IMR-90 (cell line): Measurements from ENCODE around the gene GINS3. TPM values are rescaled to one million over a fixed set of nuclear protein-coding genes. Genes with fewer than 3 reads are reported as not detected.

Experiments used
- ATAC-seq: fragments of 200-7000 bp; cut with Tn5 transposase; 2 replicates; pipeline ENCODE4 v1.9.1; 2020; ENCODE audit warnings: low read depth, mild to moderate bottlenecking, moderate library complexity
- BruUV-seq: library from RNA; stranded (reverse); fragments of 400-500 nt; replicated peaks from 2 replicates; lab custom pipeline; 2021; lab: Mats Ljungman, UMichigan
- CTCF ChIA-PET: fragments of 300-600 bp; formaldehyde crosslinking; extraction: SDS; loops from one replicate; lab custom pipeline; 2021; ENCODE audit warnings: antibody characterized with exemption; lab: Yijun Ruan, JAX
- POLR2A ChIA-PET: fragments of 300-600 bp; sonication (Branson Sonifier 250); formaldehyde crosslinking; loops from one replicate; lab custom pipeline; 2022; ENCODE audit warnings: antibody characterized with exemption; ENCODE audit not compliant: unreplicated experiment; lab: Charles Lee
- DNase-seq: peaks from one replicate; pipeline ENCODE4 v3.0.0; 2013
- H2AFZ ChIP-seq: replicated peaks from 2 replicates; pipeline ENCODE3; 2013; ENCODE audit warnings: low read length, mild to moderate bottlenecking; ENCODE audit not compliant: poor library complexity
- H2AK5ac ChIP-seq: 2 replicates; pipeline ENCODE4 v1.6.1; 2013; ENCODE audit warnings: low read depth, low read length, inconsistent platforms
- H2AK9ac ChIP-seq: replicated peaks from 2 replicates; pipeline ENCODE3; 2013; ENCODE audit warnings: mild to moderate bottlenecking, low read depth, low read length, moderate library complexity; ENCODE audit not compliant: poor library complexity
- H2BK120ac ChIP-seq: 2 replicates; pipeline ENCODE4 v1.6.1; 2013; ENCODE audit warnings: low read depth, low read length, inconsistent platforms
- H2BK15ac ChIP-seq: 3 replicates; pipeline ENCODE4 v1.6.1; 2013; ENCODE audit warnings: low read depth, low read length, inconsistent platforms
- H2BK20ac ChIP-seq: 2 replicates; pipeline ENCODE4 v1.6.1; 2013; ENCODE audit warnings: low read depth, mild to moderate bottlenecking, inconsistent platforms, low read length, moderate library complexity
- H2BK5ac ChIP-seq: 2 replicates; pipeline ENCODE4 v1.6.1; 2013; ENCODE audit warnings: mild to moderate bottlenecking, low read depth, low read length, inconsistent platforms; ENCODE audit not compliant: poor library complexity, severe bottlenecking
- H3K14ac ChIP-seq: replicated peaks from 2 replicates; pipeline ENCODE4 v1.6.1; 2013; ENCODE audit warnings: low read depth, low read length, inconsistent platforms
- H3K18ac ChIP-seq: 2 replicates; pipeline ENCODE4 v1.6.1; 2013; ENCODE audit warnings: low read depth, low read length, control low read depth
- H3K23ac ChIP-seq: 2 replicates; pipeline ENCODE4 v1.6.1; 2013; ENCODE audit warnings: low read depth, low read length, inconsistent platforms
- H3K27ac ChIP-seq: 2 replicates; pipeline ENCODE4 v1.5.1; 2013; ENCODE audit warnings: mild to moderate bottlenecking, control low read depth, low read length; ENCODE audit not compliant: insufficient read depth
- H3K27me3 ChIP-seq: 2 replicates; pipeline ENCODE4 v1.6.1; 2013; ENCODE audit warnings: low read length; ENCODE audit not compliant: control insufficient read depth, insufficient read depth
- H3K36me3 ChIP-seq: 2 replicates; pipeline ENCODE4 v1.6.1; 2013; ENCODE audit warnings: low read length, mixed read lengths; ENCODE audit not compliant: control insufficient read depth, insufficient read depth
- H3K4ac ChIP-seq: 2 replicates; pipeline ENCODE4 v1.6.1; 2013; ENCODE audit warnings: low read depth, low read length, inconsistent platforms
- H3K4me1 ChIP-seq: 2 replicates; pipeline ENCODE4 v1.6.1; 2013; ENCODE audit warnings: low read length, mixed read lengths; ENCODE audit not compliant: control insufficient read depth, insufficient read depth
- H3K4me2 ChIP-seq: 2 replicates; pipeline ENCODE4 v1.6.1; 2013; ENCODE audit warnings: low read depth, mild to moderate bottlenecking, control low read depth, low read length, moderate library complexity
- H3K4me3 ChIP-seq: 2 replicates; pipeline ENCODE4 v1.5.1; 2013; ENCODE audit warnings: low read depth, mild to moderate bottlenecking, control low read depth, low read length, moderate library complexity; ENCODE audit not compliant: insufficient read depth
- H3K56ac ChIP-seq: 2 replicates; pipeline ENCODE4 v1.6.1; 2013; ENCODE audit warnings: low read length, inconsistent platforms; ENCODE audit not compliant: insufficient read depth; ENCODE audit errors: extremely low read depth
- H3K79me1 ChIP-seq, 2 experiments: 2 replicates each; pipeline ENCODE4 v1.6.1; 2013; ENCODE audit warnings: low read length in 2 of 2, inconsistent platforms in 1 of 2, low read depth in 1 of 2
- H3K9ac ChIP-seq: 2 replicates; pipeline ENCODE4 v1.6.1; 2013; ENCODE audit warnings: low read depth, low read length, control low read depth
- H3K9me1 ChIP-seq: 2 replicates; pipeline ENCODE4 v1.6.1; 2013; ENCODE audit warnings: low read length, inconsistent platforms; ENCODE audit not compliant: insufficient read depth
- H3K9me3 ChIP-seq: 2 replicates; pipeline ENCODE4 v1.6.1; 2013; ENCODE audit warnings: low read length; ENCODE audit not compliant: control insufficient read depth, insufficient read depth
- H4K20me1 ChIP-seq: 2 replicates; pipeline ENCODE4 v1.6.1; 2013; ENCODE audit warnings: low read length, inconsistent platforms; ENCODE audit not compliant: insufficient read depth
- H4K5ac ChIP-seq: 2 replicates; pipeline ENCODE4 v1.6.1; 2013; ENCODE audit warnings: mild to moderate bottlenecking, low read depth, low read length, control low read depth
- H4K8ac ChIP-seq, 2 experiments: 2 replicates each; pipeline ENCODE4 v1.6.1; 2013; ENCODE audit warnings: low read depth in 2 of 2, low read length in 2 of 2, control low read depth in 1 of 2, inconsistent platforms in 1 of 2
- H4K91ac ChIP-seq: 2 replicates; pipeline ENCODE4 v1.6.1; 2013; ENCODE audit warnings: low read depth, low read length, inconsistent platforms; ENCODE audit not compliant: insufficient read depth
- BHLHE40 ChIP-seq: fragments of 150-350 bp; IDR thresholded peaks from 2 replicates; pipeline ENCODE4 v1.6.1; 2016; ENCODE audit warnings: mild to moderate bottlenecking, low read depth, low read length
- CEBPB ChIP-seq: IDR thresholded peaks from 2 replicates; pipeline ENCODE4 v1.6.1; 2012; ENCODE audit warnings: low read depth, low read length, improper control_type of control experiment
- CHD1 ChIP-seq: IDR thresholded peaks from 2 replicates; pipeline ENCODE4 v1.6.1; 2012; ENCODE audit warnings: low read depth, low read length, improper control_type of control experiment
- FOS ChIP-seq: fragments of 150-350 bp; IDR thresholded peaks from 2 replicates; pipeline ENCODE4 v1.6.1; 2016; ENCODE audit warnings: low read depth, low read length
- MAZ ChIP-seq: IDR thresholded peaks from 2 replicates; pipeline ENCODE4 v1.6.1; 2012; ENCODE audit warnings: low read depth, mild to moderate bottlenecking, low read length, improper control_type of control experiment, moderate library complexity, borderline replicate concordance
- NFE2L2 ChIP-seq: fragments of 150-350 bp; IDR thresholded peaks from 2 replicates; pipeline ENCODE4 v1.6.1; 2016; ENCODE audit warnings: low read depth, mild to moderate bottlenecking, low read length
- POLR2A ChIP-seq: IDR thresholded peaks from 2 replicates; pipeline ENCODE4 v1.6.1; 2012; ENCODE audit warnings: mild to moderate bottlenecking, low read depth, low read length
- RAD21 ChIP-seq: IDR thresholded peaks from 2 replicates; pipeline ENCODE4 v1.6.1; 2012; ENCODE audit warnings: low read length, improper control_type of control experiment
- RCOR1 ChIP-seq: IDR thresholded peaks from 2 replicates; pipeline ENCODE4 v1.6.1; 2012; ENCODE audit warnings: mild to moderate bottlenecking, low read length, improper control_type of control experiment; ENCODE audit not compliant: insufficient replicate concordance
- RFX5 ChIP-seq: IDR thresholded peaks from 2 replicates; pipeline ENCODE4 v1.8.0; 2012; ENCODE audit warnings: low read depth, mild to moderate bottlenecking, low read length, moderate library complexity
- USF2 ChIP-seq: fragments of 150-350 bp; IDR thresholded peaks from 2 replicates; pipeline ENCODE4 v1.6.1; 2017; ENCODE audit warnings: mild to moderate bottlenecking, antibody characterized with exemption, low read length, low read depth
- WGBS, 2 experiments: methylation state at CpG; one replicate each; pipeline versions ENCODE4 v1.1.5 to v1.1.7; 2013; ENCODE audit warnings: missing lambda C conversion rate in 2 of 2; ENCODE audit not compliant: insufficient read length in 1 of 2; ENCODE audit errors: extremely low coverage in 2 of 2; 5-methylcytosine and 5-hydroxymethylcytosine counted together
- dilution Hi-C: fragments of 300-500 bp; cut with HindIII; formaldehyde crosslinking; loops from one replicate; pipeline ENCODE4 v1.14.3; 2018; ENCODE audit warnings: low sequenced_read_pairs; ENCODE audit not compliant: unreplicated experiment
- in situ Hi-C: fragments of 300-500 bp; cut with MboI; formaldehyde crosslinking; loops from 3 replicates; pipeline ENCODE4 v1.14.3; 2019; ENCODE audit warnings: low sequenced_read_pairs, inconsistent platforms, mixed read lengths
- intact Hi-C: fragments of 100-400 bp; cut with micrococcal nuclease; formaldehyde crosslinking; loops from 2 replicates; pipeline ENCODE4 v1.10.0; 2022
- polyA plus RNA-seq, 3 experiments: library from polyadenylated mRNA; depleted of rRNA; stranded (reverse); fragments of >200 nt; gene quantifications; 2 replicates each; pipeline ENCODE4 v1.2.3, GENCODE V29; 2012; ENCODE audit warnings: low replicate concordance in 1 of 3
- total RNA-seq: library from RNA; depleted of rRNA; stranded (reverse); fragments of >200 nt; gene quantifications from 2 replicates; pipeline ENCODE4 v1.2.3, GENCODE V29; 2012
- TF ChIP-seq, protein P1 (sequence below): fragments of 150-350 bp; IDR thresholded peaks from 2 replicates; pipeline ENCODE4 v1.6.1; 2016; ENCODE audit warnings: low read depth, mild to moderate bottlenecking, low read length, moderate library complexity, borderline replicate concordance
- TF ChIP-seq, protein P2 (sequence below): conservative IDR thresholded peaks from 2 replicates; pipeline ENCODE4 v1.5.1; 2012; ENCODE audit warnings: mild to moderate bottlenecking, low read depth, low read length, improper control_type of control experiment

The GINS3 gene
- total and polyA plus RNA-seq, 2 of the 4 experiments (the other 2 are of a cell fraction) = 5.2 to 5.4 TPM

- H3K4me2 ChIP-seq = no peak overlapping the region
- H4K91ac ChIP-seq = no peak overlapping the region
- no peak overlapping the region for H2AK5ac ChIP-seq
- H3K9me3 ChIP-seq = no peaks in the 10 kb centered on the region
- H3K79me1 ChIP-seq = no peaks in the 10 kb centered on the region
- peaks cover 18% of the 10 kb centered on the region for H3K27me3 ChIP-seq
- no peaks in the 10 kb centered on the region for H4K20me1 ChIP-seq
- ChIA-PET POLR2A (no interaction called here), CTCF (no interaction called here)
- no TSS peak for BruUV-seq
- H3K18ac ChIP-seq = no peak overlapping the region
- no peak overlapping the region for H2AK9ac ChIP-seq
- no peaks in the 10 kb centered on the region for H3K36me3 ChIP-seq
- H2BK5ac ChIP-seq = no peak overlapping the region
- DNase-seq (no peak), ATAC-seq (no peak)
- no peak overlapping the region for H2BK15ac ChIP-seq
- no peak overlapping the region for H2AFZ ChIP-seq
- H4K5ac ChIP-seq = no peak overlapping the region
- H3K4me3 ChIP-seq = no peak overlapping the region
- no peak overlapping the region for H3K14ac ChIP-seq
- H3K27ac ChIP-seq = no peak overlapping the region
- TF ChIP-seq, protein P1, sequence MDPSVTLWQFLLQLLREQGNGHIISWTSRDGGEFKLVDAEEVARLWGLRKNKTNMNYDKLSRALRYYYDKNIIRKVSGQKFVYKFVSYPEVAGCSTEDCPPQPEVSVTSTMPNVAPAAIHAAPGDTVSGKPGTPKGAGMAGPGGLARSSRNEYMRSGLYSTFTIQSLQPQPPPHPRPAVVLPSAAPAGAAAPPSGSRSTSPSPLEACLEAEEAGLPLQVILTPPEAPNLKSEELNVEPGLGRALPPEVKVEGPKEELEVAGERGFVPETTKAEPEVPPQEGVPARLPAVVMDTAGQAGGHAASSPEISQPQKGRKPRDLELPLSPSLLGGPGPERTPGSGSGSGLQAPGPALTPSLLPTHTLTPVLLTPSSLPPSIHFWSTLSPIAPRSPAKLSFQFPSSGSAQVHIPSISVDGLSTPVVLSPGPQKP = no peak
- TF ChIP-seq, protein P2, sequence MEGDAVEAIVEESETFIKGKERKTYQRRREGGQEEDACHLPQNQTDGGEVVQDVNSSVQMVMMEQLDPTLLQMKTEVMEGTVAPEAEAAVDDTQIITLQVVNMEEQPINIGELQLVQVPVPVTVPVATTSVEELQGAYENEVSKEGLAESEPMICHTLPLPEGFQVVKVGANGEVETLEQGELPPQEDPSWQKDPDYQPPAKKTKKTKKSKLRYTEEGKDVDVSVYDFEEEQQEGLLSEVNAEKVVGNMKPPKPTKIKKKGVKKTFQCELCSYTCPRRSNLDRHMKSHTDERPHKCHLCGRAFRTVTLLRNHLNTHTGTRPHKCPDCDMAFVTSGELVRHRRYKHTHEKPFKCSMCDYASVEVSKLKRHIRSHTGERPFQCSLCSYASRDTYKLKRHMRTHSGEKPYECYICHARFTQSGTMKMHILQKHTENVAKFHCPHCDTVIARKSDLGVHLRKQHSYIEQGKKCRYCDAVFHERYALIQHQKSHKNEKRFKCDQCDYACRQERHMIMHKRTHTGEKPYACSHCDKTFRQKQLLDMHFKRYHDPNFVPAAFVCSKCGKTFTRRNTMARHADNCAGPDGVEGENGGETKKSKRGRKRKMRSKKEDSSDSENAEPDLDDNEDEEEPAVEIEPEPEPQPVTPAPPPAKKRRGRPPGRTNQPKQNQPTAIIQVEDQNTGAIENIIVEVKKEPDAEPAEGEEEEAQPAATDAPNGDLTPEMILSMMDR = no peak
- TF ChIP-seq RAD21 (no peak), RCOR1 (no peak), POLR2A (no peak), CHD1 (no peak), FOS (no peak), NFE2L2 (no peak), USF2 (no peak), RFX5 (no peak), CEBPB (no peak), BHLHE40 (no peak), MAZ (no peak)
- no peak overlapping the region for H3K4ac ChIP-seq
- dilution Hi-C loops (no loop called here), intact Hi-C loops (no loop called here), in situ Hi-C loops (no loop called here)
- H3K9ac ChIP-seq = no peak overlapping the region
- WGBS, 2 experiments = 67% methylated on average over 3 of the region's 7 CpGs; no CpG with 5 or more reads in 1 of the 2 experiments
- H2BK20ac ChIP-seq = no peak overlapping the region
- no peak overlapping the region for H3K23ac ChIP-seq
- H2BK120ac ChIP-seq = no peak overlapping the region
- H3K56ac ChIP-seq = no peak overlapping the region
- H4K8ac ChIP-seq = no peak overlapping the region
- no peaks in the 10 kb centered on the region for H3K4me1 ChIP-seq
- H3K9me1 ChIP-seq = no peaks in the 10 kb centered on the region
Observed at GRCh38 chr16:58450590-58450989, 58.3 kb downstream of the GINS3 start.
